OCI-LY1 (cell line): ENCODE measurements around the gene SESN1.

ENCODE experiments used
- H2AFZ ChIP-seq: fragments of 200-600 bp; sonication (generic), shearing (Covaris generic); 2 replicates; pipeline ENCODE4 v1.6.0; 2014; ENCODE audit warnings: antibody characterized with exemption, mild to moderate bottlenecking, low read length
- H3F3A ChIP-seq: fragments of 200-600 bp; sonication (generic), shearing (Covaris generic); 2 replicates; pipeline ENCODE4 v1.6.0; 2014; ENCODE audit warnings: mild to moderate bottlenecking, antibody characterized with exemption, low read length, moderate library complexity; ENCODE audit not compliant: insufficient read depth
- H3K27ac ChIP-seq: fragments of 200-600 bp; sonication (generic); 2 replicates; pipeline ENCODE4 v1.5.1; 2014; ENCODE audit warnings: low read length, mixed run types, mild to moderate bottlenecking, low read depth; ENCODE audit not compliant: poor library complexity, severe bottlenecking
- H3K27me3 ChIP-seq: fragments of 200-600 bp; sonication (generic); 2 replicates; pipeline ENCODE4 v1.6.0; 2014; ENCODE audit warnings: antibody characterized with exemption, mild to moderate bottlenecking, low read length, moderate library complexity; ENCODE audit not compliant: insufficient read depth
- H3K36me3 ChIP-seq: fragments of 200-600 bp; sonication (generic); 2 replicates; pipeline ENCODE4 v1.6.1; 2014; ENCODE audit warnings: mild to moderate bottlenecking, antibody characterized with exemption, low read length, moderate library complexity, mixed read lengths; ENCODE audit not compliant: insufficient read depth
- H3K4me1 ChIP-seq: fragments of 200-600 bp; sonication (generic); 2 replicates; pipeline ENCODE4 v1.5.1; 2014; ENCODE audit warnings: mild to moderate bottlenecking, low read length, moderate library complexity; ENCODE audit not compliant: insufficient read depth, severe bottlenecking
- H3K4me2 ChIP-seq: fragments of 200-600 bp; sonication (generic), shearing (Covaris generic); 2 replicates; pipeline ENCODE4 v1.6.1; 2014; ENCODE audit warnings: low read length
- H3K4me3 ChIP-seq: fragments of 200-600 bp; sonication (generic); 2 replicates; pipeline ENCODE4 v1.5.1; 2014; ENCODE audit warnings: low read length, low read depth, mild to moderate bottlenecking, mixed read lengths; ENCODE audit not compliant: poor library complexity, severe bottlenecking
- H3K79me2 ChIP-seq: fragments of 200-600 bp; shearing (Covaris generic); 2 replicates; pipeline ENCODE4 v1.6.1; 2016; ENCODE audit warnings: mixed run types, low read length, mixed read lengths; ENCODE audit not compliant: insufficient read depth
- H3K9ac ChIP-seq: fragments of 200-600 bp; sonication (generic), shearing (Covaris generic); 2 replicates; pipeline ENCODE4 v1.6.1; 2014; ENCODE audit warnings: mild to moderate bottlenecking, low read length, mixed read lengths
- H3K9me2 ChIP-seq: fragments of 200-600 bp; sonication (generic), shearing (Covaris generic); 2 replicates; pipeline ENCODE4 v1.6.1; 2014; ENCODE audit warnings: low read depth, mild to moderate bottlenecking, low read length, mixed read lengths
- H3K9me3 ChIP-seq: fragments of 200-600 bp; shearing (Covaris generic); 2 replicates; pipeline ENCODE4 v1.6.1; 2014; ENCODE audit warnings: low read length, mixed read lengths
- H4K20me1 ChIP-seq: fragments of 200-600 bp; sonication (generic), shearing (Covaris generic); 2 replicates; pipeline ENCODE4 v1.6.0; 2016; ENCODE audit warnings: mild to moderate bottlenecking, low read length; ENCODE audit not compliant: insufficient read depth
- EZH2 ChIP-seq: fragments of 200-600 bp; sonication (generic), shearing (Covaris generic); IDR thresholded peaks from 2 replicates; pipeline ENCODE4 v1.8.0; 2017; ENCODE audit warnings: borderline replicate concordance, mixed run types, mild to moderate bottlenecking, antibody characterized with exemption, low read length, moderate library complexity, mixed read lengths
- TF ChIP-seq, protein P1 (sequence below): fragments of 200-600 bp; sonication (generic), shearing (Covaris generic); IDR thresholded peaks from 2 replicates; pipeline ENCODE4 v1.5.1; 2017; ENCODE audit warnings: mild to moderate bottlenecking, antibody characterized with exemption, low read length, moderate library complexity, mixed read lengths

The SESN1 gene

DNA sequence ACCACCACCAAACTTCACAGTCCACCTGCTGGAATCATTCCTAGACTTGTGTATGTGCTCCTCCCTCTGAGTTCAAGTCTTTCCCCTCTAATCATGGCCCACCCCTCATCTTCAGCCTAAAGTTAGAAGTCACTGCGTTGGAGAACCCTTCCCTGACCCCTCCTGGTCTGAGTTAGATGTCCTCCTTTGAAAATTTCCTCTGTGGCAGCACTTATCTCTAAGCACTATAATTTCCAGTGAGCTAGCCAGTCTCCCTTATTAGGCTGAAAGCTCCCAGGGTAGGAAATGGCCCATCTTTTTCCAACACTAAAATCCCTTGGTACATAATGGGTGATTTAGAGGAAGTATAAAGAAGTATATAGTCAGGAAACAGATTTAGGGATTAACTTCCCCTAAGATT is 63.2 kb downstream of the SESN1 start:
- no peaks in the 10 kb centered on the region for H3F3A ChIP-seq
- no peak overlapping the region for H3K27ac ChIP-seq
- no peak overlapping the region for H2AFZ ChIP-seq
- no peak for TF ChIP-seq EZH2
- TF ChIP-seq, protein P1, sequence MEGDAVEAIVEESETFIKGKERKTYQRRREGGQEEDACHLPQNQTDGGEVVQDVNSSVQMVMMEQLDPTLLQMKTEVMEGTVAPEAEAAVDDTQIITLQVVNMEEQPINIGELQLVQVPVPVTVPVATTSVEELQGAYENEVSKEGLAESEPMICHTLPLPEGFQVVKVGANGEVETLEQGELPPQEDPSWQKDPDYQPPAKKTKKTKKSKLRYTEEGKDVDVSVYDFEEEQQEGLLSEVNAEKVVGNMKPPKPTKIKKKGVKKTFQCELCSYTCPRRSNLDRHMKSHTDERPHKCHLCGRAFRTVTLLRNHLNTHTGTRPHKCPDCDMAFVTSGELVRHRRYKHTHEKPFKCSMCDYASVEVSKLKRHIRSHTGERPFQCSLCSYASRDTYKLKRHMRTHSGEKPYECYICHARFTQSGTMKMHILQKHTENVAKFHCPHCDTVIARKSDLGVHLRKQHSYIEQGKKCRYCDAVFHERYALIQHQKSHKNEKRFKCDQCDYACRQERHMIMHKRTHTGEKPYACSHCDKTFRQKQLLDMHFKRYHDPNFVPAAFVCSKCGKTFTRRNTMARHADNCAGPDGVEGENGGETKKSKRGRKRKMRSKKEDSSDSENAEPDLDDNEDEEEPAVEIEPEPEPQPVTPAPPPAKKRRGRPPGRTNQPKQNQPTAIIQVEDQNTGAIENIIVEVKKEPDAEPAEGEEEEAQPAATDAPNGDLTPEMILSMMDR, result no peak
- no peaks in the 10 kb centered on the region for H3K9me2 ChIP-seq
- no peaks in the 10 kb centered on the region for H4K20me1 ChIP-seq
- no peaks in the 10 kb centered on the region for H3K79me2 ChIP-seq
- no peaks in the 10 kb centered on the region for H3K4me1 ChIP-seq
- no peak overlapping the region for H3K4me2 ChIP-seq
- H3K36me3 ChIP-seq, result no peaks in the 10 kb centered on the region
- no peak overlapping the region for H3K4me3 ChIP-seq
- H3K9ac ChIP-seq, result no peak overlapping the region
- H3K27me3 ChIP-seq, result no peaks in the 10 kb centered on the region
- no peaks in the 10 kb centered on the region for H3K9me3 ChIP-seq

DNA sequence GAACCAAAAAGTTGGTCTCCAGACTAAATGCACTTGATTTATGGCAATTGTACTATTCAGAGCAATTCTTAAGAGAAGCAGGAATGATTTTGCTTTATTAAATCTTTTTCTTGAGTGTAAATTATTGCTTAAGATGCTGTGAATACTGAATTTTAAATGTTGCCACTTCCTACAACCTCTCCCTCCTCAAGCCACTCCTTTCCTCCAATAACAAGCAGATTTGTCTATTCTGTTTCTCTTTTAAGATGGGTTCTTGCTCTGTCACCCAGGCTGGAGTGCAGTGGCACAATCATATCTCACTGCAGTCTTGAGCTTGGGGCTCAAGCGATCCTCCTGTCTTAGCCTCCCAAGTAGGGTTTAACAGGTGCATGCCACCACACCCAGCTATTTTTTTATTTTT is 65.3 kb downstream of the SESN1 start:
- no peaks in the 10 kb centered on the region for H3K9me3 ChIP-seq
- H3K4me2 ChIP-seq, result no peak overlapping the region
- H3K79me2 ChIP-seq, result no peaks in the 10 kb centered on the region
- no peak overlapping the region for H3K9ac ChIP-seq
- no peak overlapping the region for H3K27ac ChIP-seq
- TF ChIP-seq, protein P1, result no peak
- no peak for TF ChIP-seq EZH2
- no peak overlapping the region for H3K4me3 ChIP-seq
- no peak overlapping the region for H2AFZ ChIP-seq
- H3K27me3 ChIP-seq, result no peaks in the 10 kb centered on the region
- H3K4me1 ChIP-seq, result peaks cover 3% of the 10 kb centered on the region
- no peaks in the 10 kb centered on the region for H3K9me2 ChIP-seq
- no peaks in the 10 kb centered on the region for H3F3A ChIP-seq
- no peaks in the 10 kb centered on the region for H3K36me3 ChIP-seq
- no peaks in the 10 kb centered on the region for H4K20me1 ChIP-seq

DNA sequence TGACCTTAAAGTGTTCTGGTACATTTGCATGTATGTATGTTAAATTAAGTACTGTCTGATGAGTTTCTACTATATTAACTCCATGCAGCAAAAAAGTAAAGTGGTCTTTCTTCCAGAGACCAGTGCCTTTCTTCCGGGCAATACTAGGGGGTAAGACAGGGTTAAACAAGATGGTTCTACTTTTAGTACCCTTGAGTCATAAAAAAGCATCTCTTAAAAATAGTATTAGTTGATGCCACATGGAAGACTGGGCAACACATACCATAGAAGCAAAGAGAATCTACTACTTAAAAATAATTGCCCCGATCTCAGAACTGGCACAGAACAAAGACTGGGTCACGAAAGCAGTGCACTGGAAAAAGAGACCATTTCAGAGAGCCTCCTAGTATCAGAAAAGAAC is 66.2 kb downstream of the SESN1 start:
- Histone ChIP-seq H3K27me3 (no peaks in the 10 kb centered on the region), H3K4me2 (no peak overlapping the region), H3K9me3 (no peaks in the 10 kb centered on the region), H4K20me1 (no peaks in the 10 kb centered on the region), H3K36me3 (no peaks in the 10 kb centered on the region), H3K9ac (no peak overlapping the region), H3K27ac (no peak overlapping the region), H3K4me1 (peaks cover 12% of the 10 kb centered on the region), H3K4me3 (no peak overlapping the region), H3F3A (no peaks in the 10 kb centered on the region), H3K9me2 (no peaks in the 10 kb centered on the region), H3K79me2 (no peaks in the 10 kb centered on the region), H2AFZ (no peak overlapping the region)
- no peak for TF ChIP-seq EZH2
- TF ChIP-seq, protein P1, result no peak
